Testis (tissue), 2 donors: Measurements from ENCODE around the gene CAMKMT.

Source experiments
- POLR2A ChIP-seq: fragments of 450-650 bp; IDR thresholded peaks from one replicate; pipeline ENCODE4 v1.6.1; 2017; ENCODE audit warnings: antibody characterized with exemption, mild to moderate bottlenecking, moderate library complexity
- TF ChIP-seq, protein P1 (sequence below), 3 experiments: fragments of 450-650 bp in 2 of 3; fragments of 200-600 bp in 1 of 3; sonication (generic) in 1 of 3; IDR thresholded peaks; one replicate each; pipeline ENCODE4 v1.5.1; 2016 to 2019; ENCODE audit warnings: antibody characterized with exemption in 3 of 3, mild to moderate bottlenecking in 2 of 3, moderate library complexity in 1 of 3

DNA sequence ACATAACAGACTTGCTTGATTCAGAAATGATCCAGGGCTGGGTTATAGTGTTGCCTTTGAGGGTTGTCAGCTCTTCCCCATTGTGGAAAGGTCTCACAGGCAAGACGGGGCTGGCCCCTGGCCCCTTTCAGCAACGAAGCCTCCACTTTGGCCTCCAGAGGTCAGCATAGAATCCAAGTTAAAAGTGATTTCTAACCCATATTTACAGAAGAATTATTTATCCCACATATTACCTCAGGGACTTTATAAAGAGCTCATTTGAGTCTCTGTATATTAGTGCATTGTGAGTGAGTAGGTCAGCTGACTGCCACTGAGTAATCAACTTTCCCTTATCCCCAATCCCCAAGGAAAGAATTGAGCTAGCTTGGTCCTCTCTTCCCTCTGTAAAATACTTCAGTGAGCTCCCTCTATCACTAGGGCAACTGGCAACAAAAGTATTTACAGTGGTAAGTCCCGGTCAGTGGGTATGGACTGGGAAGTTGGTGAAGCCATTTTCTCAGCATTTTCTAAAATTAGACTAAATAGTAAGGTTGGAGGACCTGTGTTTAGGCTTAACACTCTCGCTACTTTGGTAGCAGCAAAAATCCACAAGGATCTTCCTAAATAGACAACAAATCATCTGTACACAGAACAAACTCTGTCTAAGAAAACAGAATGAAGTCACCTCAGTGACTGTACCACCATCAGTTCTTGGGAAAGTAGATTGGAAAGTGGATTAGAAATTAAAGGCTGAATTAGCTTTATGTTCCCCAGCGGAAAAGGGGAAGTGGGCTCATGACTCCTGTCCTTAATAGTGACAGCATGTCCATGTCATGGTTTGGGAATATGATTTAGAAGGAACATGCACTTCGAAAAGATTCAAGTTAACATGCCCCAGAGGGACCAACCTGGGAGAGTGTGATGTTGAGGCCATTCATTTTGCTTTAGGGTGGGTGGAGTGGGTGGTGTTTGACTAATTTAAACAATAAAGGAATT lies 408.8 kb downstream of the CAMKMT start:
- TF ChIP-seq, protein P1, sequence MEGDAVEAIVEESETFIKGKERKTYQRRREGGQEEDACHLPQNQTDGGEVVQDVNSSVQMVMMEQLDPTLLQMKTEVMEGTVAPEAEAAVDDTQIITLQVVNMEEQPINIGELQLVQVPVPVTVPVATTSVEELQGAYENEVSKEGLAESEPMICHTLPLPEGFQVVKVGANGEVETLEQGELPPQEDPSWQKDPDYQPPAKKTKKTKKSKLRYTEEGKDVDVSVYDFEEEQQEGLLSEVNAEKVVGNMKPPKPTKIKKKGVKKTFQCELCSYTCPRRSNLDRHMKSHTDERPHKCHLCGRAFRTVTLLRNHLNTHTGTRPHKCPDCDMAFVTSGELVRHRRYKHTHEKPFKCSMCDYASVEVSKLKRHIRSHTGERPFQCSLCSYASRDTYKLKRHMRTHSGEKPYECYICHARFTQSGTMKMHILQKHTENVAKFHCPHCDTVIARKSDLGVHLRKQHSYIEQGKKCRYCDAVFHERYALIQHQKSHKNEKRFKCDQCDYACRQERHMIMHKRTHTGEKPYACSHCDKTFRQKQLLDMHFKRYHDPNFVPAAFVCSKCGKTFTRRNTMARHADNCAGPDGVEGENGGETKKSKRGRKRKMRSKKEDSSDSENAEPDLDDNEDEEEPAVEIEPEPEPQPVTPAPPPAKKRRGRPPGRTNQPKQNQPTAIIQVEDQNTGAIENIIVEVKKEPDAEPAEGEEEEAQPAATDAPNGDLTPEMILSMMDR (IDR thresholded peaks at IDR 0.05), result no peak
- no peak for TF ChIP-seq POLR2A
